ENCODE results near the gene KIAA0040. TPM values are rescaled to one million over a fixed set of nuclear protein-coding genes. Genes with fewer than 3 reads are reported as not detected.

KIAA0040 gene
- polyA plus RNA-seq (2013, experiment 1 of 2; ENCODE audit: insufficient read length), result 0.46 TPM
- polyA plus RNA-seq (2013, experiment 2 of 2; ENCODE audit: insufficient read length), result 0.58 TPM

GRCh38 chr1:175192630-175193526 is at the start of gene KIAA0040:
KIAA0040 (minus strand) TSS chr1:175192776; CDS start chr1:175161013, 31,763 bp downstream.
- peak; percentile 22 for DNase-seq

- no peak for DNase-seq
Observed at GRCh38 chr1:175237389-175237788, 44.8 kb upstream of the KIAA0040 start.

GRCh38 chr1:175234639-175235038 is 42.1 kb upstream of the KIAA0040 start:
- no peak for DNase-seq

- DNase-seq, result no peak
Observed at GRCh38 chr1:175232335-175232734, 39.8 kb upstream of the KIAA0040 start.

- DNase-seq, result no peak
Observed at GRCh38 chr1:175225805-175226129, 33.2 kb upstream of the KIAA0040 start.

- no peak for DNase-seq
Observed at GRCh38 chr1:175222296-175222938, 29.8 kb upstream of the KIAA0040 start.

GRCh38 chr1:175221557-175222175 is 29.1 kb upstream of the KIAA0040 start:
- no peak for DNase-seq

- no peak for DNase-seq
Observed at GRCh38 chr1:175220853-175221556, 28.4 kb upstream of the KIAA0040 start.

GRCh38 chr1:175219774-175220173 is 27.2 kb upstream of the KIAA0040 start:
- DNase-seq, result no peak

GRCh38 chr1:175218786-175219434 is 26.3 kb upstream of the KIAA0040 start:
- DNase-seq, result no peak

GRCh38 chr1:175217721-175218531 is 25.4 kb upstream of the KIAA0040 start:
- DNase-seq, result no peak

GRCh38 chr1:175216444-175216843 is 23.9 kb upstream of the KIAA0040 start:
- DNase-seq, result no peak

GRCh38 chr1:175211656-175212055 is 19.1 kb upstream of the KIAA0040 start:
- DNase-seq, result no peak

- no peak for DNase-seq
Observed at GRCh38 chr1:175210744-175211143, 18.2 kb upstream of the KIAA0040 start.

- DNase-seq, result no peak
Observed at GRCh38 chr1:175209493-175209921, 16.9 kb upstream of the KIAA0040 start.

- no peak for DNase-seq
Observed at GRCh38 chr1:175208773-175209492, 16.4 kb upstream of the KIAA0040 start.

GRCh38 chr1:175207971-175208370 is 15.4 kb upstream of the KIAA0040 start:
- DNase-seq, result no peak

GRCh38 chr1:175206687-175207086 is 14.1 kb upstream of the KIAA0040 start:
- no peak for DNase-seq

GRCh38 chr1:175204330-175204729 is 11.8 kb upstream of the KIAA0040 start:
- DNase-seq, result no peak

- no peak for DNase-seq
Observed at GRCh38 chr1:175203570-175204068, 11.0 kb upstream of the KIAA0040 start.
